ENCODE results near the gene TAMALIN. TPM values are rescaled to one million over a fixed set of nuclear protein-coding genes. Genes with fewer than 3 reads are reported as not detected.

The TAMALIN gene
- total and polyA plus RNA-seq, 2 of the 4 experiments (the other 2 are of a cell fraction), result 2.7 to 5.3 TPM

DNA sequence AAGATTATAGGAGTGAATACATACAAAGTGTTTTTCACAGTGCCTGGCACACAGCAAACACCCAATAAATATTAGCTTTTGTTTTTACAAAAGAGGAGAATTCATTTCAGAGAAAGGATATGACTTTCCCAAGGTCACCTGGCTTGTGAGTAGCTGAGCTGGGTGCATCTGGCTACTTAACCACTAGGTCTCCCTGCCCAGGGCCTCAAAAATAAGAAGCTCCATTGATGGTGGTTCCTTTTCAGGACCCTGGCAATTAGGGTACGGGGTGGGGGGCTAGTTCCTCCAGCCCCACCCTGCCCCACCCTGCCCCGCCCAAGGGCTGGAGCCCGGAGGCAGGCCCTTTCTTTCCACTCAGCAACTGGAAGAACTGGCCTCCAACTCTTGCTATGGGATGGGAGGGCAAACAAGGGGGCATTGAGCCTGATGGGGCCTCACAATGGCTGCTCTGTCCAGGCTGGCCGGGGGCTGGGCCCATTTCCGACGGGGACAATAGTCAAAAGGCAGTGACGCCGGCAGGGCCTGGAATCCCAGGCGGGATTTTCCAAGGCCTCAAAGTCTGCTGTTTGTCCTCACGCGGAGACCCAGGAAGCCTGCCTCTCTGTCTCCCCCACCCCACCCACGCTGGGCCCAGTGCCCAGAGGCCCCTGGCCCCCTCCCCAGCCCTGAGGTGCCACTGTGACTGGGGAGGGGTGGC is 54.9 kb downstream of the TAMALIN start:
- 50% methylated on average over 2 of the region's 12 CpGs; no CpG with 5 or more reads in 1 of the 2 experiments for WGBS, 2 experiments (ENCODE audit: extremely low coverage in 2 of 2, insufficient read length in 1 of 2)
- H2BK5ac ChIP-seq (ENCODE audit: low read depth, low read length, poor library complexity, severe bottlenecking), result no peak overlapping the region
- H4K8ac ChIP-seq (ENCODE audit: low read depth in 2 of 2, low read length in 2 of 2), result no peak overlapping the region
- ChIA-PET POLR2A (ENCODE audit: unreplicated experiment) (no interaction called here), CTCF (no interaction called here)
- H3K79me1 ChIP-seq (ENCODE audit: low read depth in 1 of 2, low read length in 2 of 2), result peaks cover 0 to 7% of the 10 kb centered on the region in 2 experiments; a peak in 1 of 4 replicates
- peaks cover 10% of the 10 kb centered on the region for H4K20me1 ChIP-seq (ENCODE audit: insufficient read depth, low read length)
- no peak overlapping the region for H2AK5ac ChIP-seq (ENCODE audit: low read depth, low read length)
- in situ Hi-C loops (cut with MboI; ENCODE audit: low sequenced_read_pairs), result no loop called here
- H2BK20ac ChIP-seq (ENCODE audit: low read depth, low read length), result no peak overlapping the region
- no peak overlapping the region for H3K4me3 ChIP-seq (ENCODE audit: insufficient read depth, low read depth, low read length)
- no peak overlapping the region for H4K5ac ChIP-seq (ENCODE audit: low read depth, low read length)
- no peak overlapping the region for H2AFZ ChIP-seq (replicated peaks; ENCODE audit: low read length, poor library complexity)
- H3K27me3 ChIP-seq (ENCODE audit: control insufficient read depth, insufficient read depth, low read length), result no peaks in the 10 kb centered on the region
- no peak overlapping the region for H2BK15ac ChIP-seq (ENCODE audit: low read depth, low read length)
- no peak overlapping the region for H2AK9ac ChIP-seq (replicated peaks; ENCODE audit: low read depth, low read length, poor library complexity)
- H3K14ac ChIP-seq (replicated peaks; ENCODE audit: low read depth, low read length), result no peak overlapping the region
- H3K4me1 ChIP-seq (ENCODE audit: control insufficient read depth, insufficient read depth, low read length), result peaks cover 24% of the 10 kb centered on the region
- H3K36me3 ChIP-seq (ENCODE audit: control insufficient read depth, insufficient read depth, low read length), result peaks cover 25% of the 10 kb centered on the region
- H3K18ac ChIP-seq (ENCODE audit: low read depth, low read length), result no peak overlapping the region
- no peak overlapping the region for H3K27ac ChIP-seq (ENCODE audit: insufficient read depth, low read length)
- no peak overlapping the region for H3K4me2 ChIP-seq (ENCODE audit: low read depth, low read length)
- H3K56ac ChIP-seq (ENCODE audit: extremely low read depth, insufficient read depth, low read length), result no peak overlapping the region
- no peak overlapping the region for H3K9ac ChIP-seq (ENCODE audit: low read depth, low read length)
- dilution Hi-C loops (cut with HindIII; ENCODE audit: low sequenced_read_pairs, unreplicated experiment), result no loop called here
- H3K9me3 ChIP-seq (ENCODE audit: control insufficient read depth, insufficient read depth, low read length), result no peaks in the 10 kb centered on the region
- DNase-seq (no peak), ATAC-seq (ENCODE audit: low read depth) (no peak)
- BruUV-seq (replicated peaks), result no TSS peak
- no peak overlapping the region for H2BK120ac ChIP-seq (ENCODE audit: low read depth, low read length)
- peaks cover 14% of the 10 kb centered on the region for H3K9me1 ChIP-seq (ENCODE audit: insufficient read depth, low read length)
- no peak overlapping the region for H3K23ac ChIP-seq (ENCODE audit: low read depth, low read length)
- intact Hi-C loops (cut with micrococcal nuclease), result no loop called here
- H4K91ac ChIP-seq (ENCODE audit: insufficient read depth, low read depth, low read length), result no peak overlapping the region
- H3K4ac ChIP-seq (ENCODE audit: low read depth, low read length), result no peak overlapping the region
- TF ChIP-seq, protein P1, sequence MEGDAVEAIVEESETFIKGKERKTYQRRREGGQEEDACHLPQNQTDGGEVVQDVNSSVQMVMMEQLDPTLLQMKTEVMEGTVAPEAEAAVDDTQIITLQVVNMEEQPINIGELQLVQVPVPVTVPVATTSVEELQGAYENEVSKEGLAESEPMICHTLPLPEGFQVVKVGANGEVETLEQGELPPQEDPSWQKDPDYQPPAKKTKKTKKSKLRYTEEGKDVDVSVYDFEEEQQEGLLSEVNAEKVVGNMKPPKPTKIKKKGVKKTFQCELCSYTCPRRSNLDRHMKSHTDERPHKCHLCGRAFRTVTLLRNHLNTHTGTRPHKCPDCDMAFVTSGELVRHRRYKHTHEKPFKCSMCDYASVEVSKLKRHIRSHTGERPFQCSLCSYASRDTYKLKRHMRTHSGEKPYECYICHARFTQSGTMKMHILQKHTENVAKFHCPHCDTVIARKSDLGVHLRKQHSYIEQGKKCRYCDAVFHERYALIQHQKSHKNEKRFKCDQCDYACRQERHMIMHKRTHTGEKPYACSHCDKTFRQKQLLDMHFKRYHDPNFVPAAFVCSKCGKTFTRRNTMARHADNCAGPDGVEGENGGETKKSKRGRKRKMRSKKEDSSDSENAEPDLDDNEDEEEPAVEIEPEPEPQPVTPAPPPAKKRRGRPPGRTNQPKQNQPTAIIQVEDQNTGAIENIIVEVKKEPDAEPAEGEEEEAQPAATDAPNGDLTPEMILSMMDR (conservative IDR thresholded peaks at IDR 0.05; ENCODE audit: low read depth, low read length), result no peak
- TF ChIP-seq POLR2A (IDR thresholded peaks at IDR 0.05; ENCODE audit: low read depth, low read length), result peak; percentile 28; the same call in 1 of the 2 replicates
